HG02763 (cell line): ENCODE results near the gene PRPF31.
"Not testable (repeated sequence)": the region's sequence is repeated elsewhere in the genome, so short reads cannot be mapped to it uniquely, and the experiment has no call there.

Experiments
- ATAC-seq: cut with Tn5 transposase; IDR thresholded peaks from one replicate; pipeline ENCODE4 v1.9.1; 2021; ENCODE audit warnings: mild to moderate bottlenecking, moderate library complexity; ENCODE audit not compliant: unreplicated experiment

The PRPF31 gene

GRCh38 chr19:54160854-54161253 is 45.3 kb downstream of the PRPF31 start:
- no peak for ATAC-seq

DNA sequence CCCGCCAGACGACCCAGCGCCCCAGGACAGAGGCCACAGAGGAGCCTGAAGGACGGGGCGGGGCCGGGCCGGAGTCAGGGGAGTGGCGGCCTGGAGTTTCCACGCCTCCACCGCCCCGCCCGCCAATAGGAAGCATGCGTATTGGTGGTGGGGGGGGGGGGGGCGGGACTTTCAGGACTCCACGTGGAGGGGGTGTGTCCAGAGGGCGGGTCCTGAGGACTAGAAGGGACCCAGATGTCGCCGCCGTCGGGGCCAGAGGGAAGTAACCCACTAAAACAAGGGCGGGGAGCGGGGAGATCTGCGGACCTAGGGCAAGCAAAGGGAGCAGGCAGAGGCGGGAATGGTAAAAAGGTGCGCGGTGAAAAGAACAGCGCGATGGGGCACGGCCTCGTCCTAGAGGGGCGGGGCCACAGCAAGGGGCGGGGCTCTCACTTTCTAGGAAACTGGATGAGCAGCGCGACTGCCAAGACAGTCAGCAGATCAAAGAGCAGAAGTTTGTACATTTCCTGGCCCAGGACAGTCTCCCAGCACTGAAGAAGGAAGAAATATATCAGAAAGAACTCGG is 46.8 kb downstream of the PRPF31 start:
- ATAC-seq = no peak

DNA sequence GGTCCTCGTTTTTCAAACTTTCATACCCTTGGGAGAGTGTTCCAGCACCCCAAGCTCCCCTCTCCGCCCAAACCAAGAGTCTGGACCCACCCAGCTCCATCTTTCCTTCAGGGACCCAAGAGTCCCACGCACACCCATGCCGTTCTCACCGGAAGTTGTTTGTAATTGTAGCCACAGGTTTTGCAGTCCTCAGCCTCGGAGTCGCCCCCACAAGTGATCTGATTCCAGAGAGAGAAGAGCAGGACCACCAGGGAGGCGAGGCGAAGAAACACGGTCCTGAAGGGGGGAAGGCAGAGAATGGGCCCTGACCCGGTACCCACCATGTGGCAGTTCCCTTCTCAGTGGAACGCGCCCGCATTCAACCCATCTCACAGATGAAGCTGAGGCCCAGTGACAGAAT is 47.3 kb downstream of the PRPF31 start:
- ATAC-seq = no peak

- no peak for ATAC-seq
These were observed 49.0 kb downstream of the PRPF31 start for GRCh38 chr19:54164369-54165068.

- no peak for ATAC-seq
These were observed 49.7 kb downstream of the PRPF31 start for GRCh38 chr19:54165222-54165621.

GRCh38 chr19:54168174-54168917 is 52.8 kb downstream of the PRPF31 start:
- no peak for ATAC-seq

GRCh38 chr19:54169149-54169740 is 53.7 kb downstream of the PRPF31 start:
- ATAC-seq = no peak

- ATAC-seq = not testable (repeated sequence)
These were observed 56.3 kb downstream of the PRPF31 start for GRCh38 chr19:54171736-54172431.

DNA sequence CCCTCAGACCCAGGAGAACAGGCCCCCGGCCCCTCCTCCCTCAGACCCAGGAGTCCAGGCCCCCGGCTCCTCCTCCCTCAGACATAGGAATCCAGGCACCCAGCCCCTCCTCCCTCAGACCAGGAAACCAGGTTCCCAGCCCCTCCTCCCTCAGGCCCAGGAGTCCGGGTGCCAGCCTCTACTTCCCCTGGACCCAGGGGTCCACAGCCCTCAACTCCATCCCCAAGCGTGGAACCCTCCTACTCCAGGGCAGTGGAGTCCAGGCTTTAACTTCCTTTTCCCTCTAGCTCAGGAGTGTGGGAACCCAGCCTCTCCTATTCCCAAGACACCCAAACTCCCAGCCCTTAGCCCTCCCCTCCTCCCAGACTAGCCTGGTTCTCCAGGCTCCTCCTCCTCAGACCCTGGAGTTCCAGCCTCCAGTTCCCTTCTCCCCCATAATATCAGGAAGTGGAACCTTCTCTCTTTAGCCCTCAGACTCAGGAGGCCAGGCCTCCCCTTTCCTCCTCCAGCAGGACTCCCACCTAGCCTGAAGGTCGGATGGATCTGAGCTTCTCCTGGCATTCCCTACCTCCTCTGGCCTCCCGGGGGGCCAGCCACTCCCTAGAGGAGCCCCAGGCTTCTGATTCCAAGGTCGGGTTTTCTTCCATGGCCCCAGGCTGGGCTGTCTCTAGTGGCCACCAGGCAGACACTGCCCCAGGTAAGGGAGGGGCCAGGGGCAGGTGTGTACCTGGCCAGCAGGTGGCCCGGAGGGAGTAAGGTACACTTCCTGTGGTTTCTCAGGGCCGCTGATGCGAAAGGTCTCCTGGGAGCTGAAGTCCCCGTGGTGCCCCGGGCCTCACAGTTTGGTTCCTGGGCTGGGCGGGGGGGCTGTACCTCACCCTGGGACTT is 57.2 kb downstream of the PRPF31 start, which contains the start of gene TMC4:
TMC4 (minus strand) TSS at position 690 of the 888 bp plus-strand sequence; CDS start at position 647, 43 bp downstream.
- ATAC-seq = no peak

DNA sequence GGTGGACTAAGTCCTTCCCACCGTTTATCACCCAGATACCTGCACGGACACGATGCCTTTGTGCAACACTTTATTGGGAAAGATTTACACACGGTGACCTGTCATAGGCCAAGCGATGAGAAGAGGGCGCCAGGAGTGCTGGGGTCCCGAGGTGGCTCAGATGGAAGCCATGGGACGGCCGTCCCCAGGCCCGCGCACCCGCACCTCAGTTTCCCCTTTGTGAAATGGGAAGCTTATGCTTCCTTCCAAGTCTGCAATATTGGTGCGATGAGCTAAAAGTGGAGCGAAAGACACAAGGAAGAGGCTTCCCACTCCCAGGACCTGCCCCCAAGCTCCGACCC is 57.8 kb downstream of the PRPF31 start:
- no peak for ATAC-seq

- no peak for ATAC-seq
These were observed 58.6 kb downstream of the PRPF31 start for GRCh38 chr19:54173951-54174834.

- no peak for ATAC-seq
These were observed 63.2 kb downstream of the PRPF31 start for GRCh38 chr19:54178581-54179261.

- no peak for ATAC-seq
These were observed 63.8 kb downstream of the PRPF31 start for GRCh38 chr19:54179262-54179852.

DNA sequence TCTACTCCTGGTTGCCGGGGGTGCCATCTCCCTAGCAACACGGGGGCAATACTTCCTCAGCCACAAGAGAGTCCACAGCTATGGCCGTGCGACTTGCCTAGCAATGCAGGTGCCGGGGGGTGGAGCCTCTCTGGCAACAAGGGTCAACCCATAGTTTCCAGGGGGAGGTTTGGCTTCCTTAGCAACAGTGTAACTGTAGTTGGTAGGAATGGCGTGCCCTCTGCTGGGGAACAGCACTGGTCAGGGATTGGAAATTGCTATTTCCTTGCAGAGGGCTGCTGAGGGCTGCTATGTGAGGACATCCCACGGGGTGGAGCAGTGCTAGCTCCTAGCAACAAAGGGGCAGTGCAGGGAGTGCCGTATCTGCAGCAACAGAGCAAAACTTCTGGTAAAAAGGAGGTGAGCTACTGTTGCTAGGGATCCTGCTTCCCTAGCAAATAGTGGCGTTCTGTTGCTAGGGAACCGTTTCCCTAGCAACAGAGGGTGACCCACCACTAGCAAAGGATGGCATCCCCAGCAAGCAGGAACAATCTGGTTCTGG is 64.4 kb downstream of the PRPF31 start:
- no peak for ATAC-seq

DNA sequence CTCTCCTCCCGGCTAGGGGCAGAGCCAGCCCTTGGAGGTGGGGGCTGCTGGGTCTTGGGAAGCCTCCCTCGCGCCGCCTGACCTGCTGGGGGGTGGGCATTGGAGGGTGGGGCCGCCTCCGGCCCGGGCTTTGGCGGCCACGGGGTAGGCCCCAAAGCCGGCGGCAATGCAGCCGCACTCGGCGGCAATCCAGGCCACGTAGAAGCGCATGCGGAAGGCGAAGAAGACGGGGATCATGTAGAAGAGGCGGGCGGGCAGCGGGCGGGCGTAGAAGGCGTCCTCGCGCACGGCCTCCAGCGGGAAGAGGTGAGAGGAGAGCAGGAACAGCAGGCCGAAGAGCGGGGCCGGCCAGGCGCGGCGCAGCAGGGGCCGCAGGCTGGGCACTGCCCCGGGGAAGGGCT is 65.1 kb downstream of the PRPF31 start:
- no peak for ATAC-seq
